Skeletal muscle satellite cell (primary cell): ENCODE results near the gene CXCL3.

Source experiments
- H3K27me3 ChIP-seq: 2 replicates; pipeline ENCODE4 v1.7.0; 2013; ENCODE audit warnings: low read length; ENCODE audit not compliant: control insufficient read depth, insufficient read depth
- H3K36me3 ChIP-seq: 2 replicates; pipeline ENCODE4 v1.7.0; 2013; ENCODE audit warnings: mild to moderate bottlenecking, control low read depth, low read length; ENCODE audit not compliant: insufficient read depth
- H3K4me1 ChIP-seq: 2 replicates; pipeline ENCODE4 v1.7.0; 2013; ENCODE audit warnings: low read length; ENCODE audit not compliant: control insufficient read depth, insufficient read depth
- H3K4me2 ChIP-seq: 2 replicates; pipeline ENCODE4 v1.7.0; 2013; ENCODE audit warnings: mild to moderate bottlenecking, low read length
- H3K4me3 ChIP-seq: 2 replicates; pipeline ENCODE4 v1.7.0; 2013; ENCODE audit warnings: low read length
- H3K9ac ChIP-seq: 2 replicates; pipeline ENCODE4 v1.7.0; 2013; ENCODE audit warnings: mild to moderate bottlenecking, low read depth, low read length, moderate library complexity
- H3K9me3 ChIP-seq: replicated peaks from 2 replicates; pipeline ENCODE4 v1.7.0; 2013; ENCODE audit warnings: mild to moderate bottlenecking, control low read depth, low read length

Gene CXCL3

GRCh38 chr4:74031576-74031975 is 6.9 kb downstream of the CXCL3 start:
- no peaks in the 10 kb centered on the region for H3K36me3 ChIP-seq
- H3K4me2 ChIP-seq, result no peak overlapping the region
- peaks cover 47% of the 10 kb centered on the region for H3K4me1 ChIP-seq
- no peaks in the 10 kb centered on the region for H3K27me3 ChIP-seq
- H3K4me3 ChIP-seq, result no peak overlapping the region
- H3K9me3 ChIP-seq, result no peaks in the 10 kb centered on the region
- no peak overlapping the region for H3K9ac ChIP-seq

DNA sequence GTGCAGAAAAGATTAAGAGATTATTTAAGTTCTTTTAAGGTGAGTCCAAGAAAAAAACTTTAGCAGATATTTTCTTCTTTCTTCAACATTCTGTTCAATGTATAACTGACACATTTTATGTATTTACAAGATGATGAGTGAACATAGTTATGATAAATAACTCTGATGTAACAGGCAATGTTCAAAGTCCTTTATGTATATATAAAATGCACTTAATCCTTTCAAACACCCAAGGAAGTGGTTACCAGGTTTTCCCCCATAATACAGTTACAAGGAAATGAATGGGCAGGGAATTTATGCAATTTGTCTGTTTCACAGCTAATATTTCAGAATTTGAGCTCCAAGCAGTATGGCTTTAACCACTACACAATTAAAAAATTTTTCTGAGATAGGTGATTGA is 8.2 kb downstream of the CXCL3 start:
- Histone ChIP-seq H3K27me3 (no peaks in the 10 kb centered on the region), H3K36me3 (no peaks in the 10 kb centered on the region), H3K4me2 (no peak overlapping the region), H3K4me1 (peaks cover 43% of the 10 kb centered on the region), H3K9ac (no peak overlapping the region), H3K4me3 (no peak overlapping the region), H3K9me3 (no peaks in the 10 kb centered on the region)

DNA sequence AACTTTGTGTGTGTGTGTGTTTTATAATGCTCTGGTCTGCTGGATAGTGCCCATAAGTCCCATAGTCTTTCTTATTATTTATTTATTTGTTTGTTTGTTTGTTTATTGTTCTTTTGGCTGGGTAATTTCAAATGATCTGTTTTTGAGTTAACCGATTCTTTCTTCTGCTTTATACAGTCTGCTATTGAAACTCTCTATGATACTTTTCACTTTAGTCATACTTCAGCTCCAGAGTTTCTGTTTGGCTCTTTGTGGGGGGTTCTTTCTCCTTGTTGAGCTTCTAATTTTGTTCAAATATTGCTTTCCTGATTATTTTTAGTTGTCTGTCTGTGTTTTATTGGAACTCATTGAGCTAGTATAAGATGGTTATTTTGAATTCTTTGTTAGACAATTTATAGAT is 10.0 kb downstream of the CXCL3 start:
- H3K4me3 ChIP-seq, result no peak overlapping the region
- no peak overlapping the region for H3K9ac ChIP-seq
- no peak overlapping the region for H3K4me2 ChIP-seq
- peaks cover 29% of the 10 kb centered on the region for H3K4me1 ChIP-seq
- no peaks in the 10 kb centered on the region for H3K27me3 ChIP-seq
- H3K36me3 ChIP-seq, result no peaks in the 10 kb centered on the region
- no peaks in the 10 kb centered on the region for H3K9me3 ChIP-seq

DNA sequence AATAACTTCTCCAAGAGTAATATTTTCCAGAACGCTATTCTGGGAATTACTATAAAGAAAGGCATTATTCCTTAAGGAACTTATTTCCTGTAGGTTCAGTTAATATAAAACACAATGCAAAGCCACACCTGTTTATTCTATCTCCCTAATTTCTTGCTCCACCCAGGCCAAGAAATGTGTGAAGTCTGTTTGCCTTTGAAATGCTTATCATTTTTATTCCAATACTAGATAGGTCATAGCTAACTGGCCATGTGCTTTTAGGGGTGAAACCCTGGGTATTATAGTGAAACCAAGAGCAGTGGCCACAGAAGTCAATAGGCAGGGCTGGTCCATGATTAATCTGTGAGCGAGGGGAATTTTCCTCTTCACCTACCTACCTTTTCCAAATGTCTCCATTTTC is 14.8 kb downstream of the CXCL3 start:
- H3K36me3 ChIP-seq, result no peaks in the 10 kb centered on the region
- no peaks in the 10 kb centered on the region for H3K27me3 ChIP-seq
- H3K9me3 ChIP-seq, result no peaks in the 10 kb centered on the region
- H3K4me2 ChIP-seq, result no peak overlapping the region
- H3K4me3 ChIP-seq, result no peak overlapping the region
- no peaks in the 10 kb centered on the region for H3K4me1 ChIP-seq
- H3K9ac ChIP-seq, result no peak overlapping the region

DNA sequence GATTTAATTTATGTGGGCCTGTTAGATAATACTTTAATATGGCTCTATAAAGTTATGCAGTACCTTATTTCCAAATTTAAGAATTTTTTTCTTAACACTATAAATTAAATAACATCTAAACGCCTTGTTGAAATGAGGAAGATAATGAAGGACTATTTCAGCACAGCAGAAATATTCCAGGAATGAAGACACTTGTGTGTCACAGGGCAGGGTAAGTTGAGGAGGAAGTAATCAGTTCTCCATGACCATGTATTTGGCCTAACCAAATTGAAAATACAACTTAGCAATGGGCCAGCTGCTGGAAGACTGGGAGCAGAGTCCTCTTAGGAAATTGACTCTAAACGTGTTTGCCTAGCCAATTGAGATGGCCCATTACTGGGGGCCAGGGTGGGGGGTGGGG is 16.9 kb downstream of the CXCL3 start:
- Histone ChIP-seq H3K9me3 (no peaks in the 10 kb centered on the region), H3K4me1 (no peaks in the 10 kb centered on the region), H3K9ac (no peak overlapping the region), H3K4me3 (no peak overlapping the region), H3K4me2 (no peak overlapping the region), H3K36me3 (no peaks in the 10 kb centered on the region), H3K27me3 (no peaks in the 10 kb centered on the region)

- Histone ChIP-seq H3K4me1 (no peaks in the 10 kb centered on the region), H3K9me3 (no peaks in the 10 kb centered on the region)
Measured at GRCh38 chr4:74018771-74019170, 19.7 kb downstream of the CXCL3 start.

DNA sequence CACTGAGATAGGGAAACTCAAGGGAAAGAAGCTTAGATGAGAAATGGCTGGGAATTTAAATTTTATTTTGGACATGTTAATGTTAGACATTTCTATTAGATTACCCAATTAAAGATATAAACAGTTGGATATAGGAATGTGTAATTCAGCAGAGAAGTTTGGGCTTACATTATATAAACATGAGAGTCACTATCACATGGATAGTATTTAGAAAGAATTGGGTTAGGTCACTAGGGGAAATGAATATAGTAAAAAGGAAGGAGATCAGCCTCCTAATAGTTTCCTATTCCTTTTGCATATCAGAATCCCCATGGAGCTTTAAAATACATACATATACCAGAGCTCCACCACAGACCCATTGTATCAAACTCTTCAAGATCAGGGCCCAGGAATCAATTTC is 20.4 kb downstream of the CXCL3 start:
- Histone ChIP-seq H3K9me3 (no peaks in the 10 kb centered on the region), H3K36me3 (no peaks in the 10 kb centered on the region), H3K9ac (no peak overlapping the region), H3K4me1 (no peaks in the 10 kb centered on the region), H3K4me3 (no peak overlapping the region), H3K4me2 (no peak overlapping the region), H3K27me3 (no peaks in the 10 kb centered on the region)

More at GRCh38 chr4:74018771-74019170, 19.7 kb downstream of the CXCL3 start:
- Histone ChIP-seq H3K4me2 (no peak overlapping the region), H3K27me3 (no peaks in the 10 kb centered on the region), H3K36me3 (no peaks in the 10 kb centered on the region), H3K4me3 (no peak overlapping the region), H3K9ac (no peak overlapping the region)

- Histone ChIP-seq H3K4me1 (no peaks in the 10 kb centered on the region), H3K9me3 (no peaks in the 10 kb centered on the region), H3K9ac (no peak overlapping the region), H3K27me3 (no peaks in the 10 kb centered on the region), H3K36me3 (no peaks in the 10 kb centered on the region), H3K4me3 (no peak overlapping the region), H3K4me2 (no peak overlapping the region)
Measured at GRCh38 chr4:74016068-74016467, 22.4 kb downstream of the CXCL3 start.

DNA sequence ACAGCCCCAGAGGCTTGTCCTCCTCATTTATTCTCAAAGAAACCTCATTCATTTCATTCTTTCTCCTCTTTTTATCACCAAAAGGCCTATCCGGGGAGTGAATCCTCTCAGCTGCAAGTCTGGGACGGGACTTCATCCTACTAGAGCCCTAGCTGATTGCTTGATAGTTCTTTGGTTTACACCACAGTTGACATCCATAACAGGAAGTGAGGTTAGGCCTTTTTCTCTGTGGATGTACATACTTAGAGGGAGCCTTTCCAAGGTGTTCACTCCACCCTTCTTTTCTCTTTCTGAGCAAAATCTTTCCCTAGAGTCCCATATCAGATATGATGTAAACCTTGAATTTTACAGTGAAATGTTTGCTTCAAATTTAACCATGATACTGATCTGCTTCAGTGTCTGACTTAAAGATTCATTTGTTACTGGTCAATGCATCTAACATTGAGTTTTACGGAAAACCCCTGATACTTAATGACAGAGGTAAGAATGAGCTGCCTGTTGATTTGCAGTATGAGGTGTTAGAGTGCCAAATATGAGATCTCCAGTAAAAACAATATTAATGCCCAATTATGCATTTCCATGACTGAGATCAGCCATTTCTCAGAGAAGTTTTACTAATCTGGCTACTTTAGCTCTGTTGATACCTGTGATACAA is 23.2 kb downstream of the CXCL3 start:
- Histone ChIP-seq H3K27me3 (no peaks in the 10 kb centered on the region), H3K4me2 (no peak overlapping the region), H3K9ac (no peak overlapping the region), H3K9me3 (no peaks in the 10 kb centered on the region), H3K4me1 (no peaks in the 10 kb centered on the region), H3K4me3 (no peak overlapping the region), H3K36me3 (no peaks in the 10 kb centered on the region)

DNA sequence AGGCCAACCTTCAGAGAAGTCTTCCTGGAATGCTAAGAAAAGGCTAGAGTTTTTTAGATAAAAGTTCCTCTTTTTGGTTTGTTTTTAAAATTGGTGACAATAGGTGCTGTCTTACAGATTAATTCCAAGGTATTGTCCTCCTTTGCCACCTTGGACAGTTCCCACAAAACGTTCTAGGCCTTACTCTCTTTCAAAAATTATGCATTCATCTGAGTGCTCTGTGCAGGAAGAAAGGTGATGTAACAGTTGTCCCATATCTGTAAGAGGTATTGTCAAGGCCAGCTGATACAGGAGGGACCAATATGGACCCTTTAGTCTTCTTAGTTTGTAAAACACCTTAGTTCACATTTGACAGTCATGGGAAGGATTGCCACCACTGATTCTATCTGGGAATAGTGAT is 24.2 kb downstream of the CXCL3 start:
- Histone ChIP-seq H3K4me1 (no peaks in the 10 kb centered on the region), H3K9ac (no peak overlapping the region), H3K4me3 (no peak overlapping the region), H3K4me2 (no peak overlapping the region), H3K36me3 (no peaks in the 10 kb centered on the region), H3K27me3 (no peaks in the 10 kb centered on the region), H3K9me3 (no peaks in the 10 kb centered on the region)

- no peaks in the 10 kb centered on the region for H3K9me3 ChIP-seq
- H3K9ac ChIP-seq, result no peak overlapping the region
- H3K4me2 ChIP-seq, result no peak overlapping the region
- no peaks in the 10 kb centered on the region for H3K27me3 ChIP-seq
- H3K4me1 ChIP-seq, result no peaks in the 10 kb centered on the region
- H3K36me3 ChIP-seq, result no peaks in the 10 kb centered on the region
- H3K4me3 ChIP-seq, result no peak overlapping the region
Measured at GRCh38 chr4:74013264-74013663, 25.2 kb downstream of the CXCL3 start.

DNA sequence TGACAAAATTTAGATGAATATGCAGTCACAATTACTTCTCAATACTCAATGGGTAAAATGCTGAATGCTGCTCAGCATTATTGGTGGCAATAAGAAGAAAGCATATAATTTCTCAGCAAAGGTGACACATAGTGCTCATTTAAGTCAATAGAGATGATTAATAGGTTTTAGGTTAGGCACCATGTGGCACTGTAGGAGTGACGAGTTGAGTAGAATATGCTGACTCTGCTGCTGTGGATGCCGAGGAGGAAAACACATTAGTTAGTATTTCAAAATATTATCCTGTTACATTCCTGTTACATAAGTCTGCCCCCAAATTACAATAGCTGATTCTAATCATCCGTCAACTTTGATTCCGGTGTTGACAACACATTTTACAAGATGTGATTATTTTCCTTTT is 26.4 kb downstream of the CXCL3 start:
- Histone ChIP-seq H3K4me2 (no peak overlapping the region), H3K4me3 (no peak overlapping the region), H3K9ac (no peak overlapping the region), H3K27me3 (no peaks in the 10 kb centered on the region), H3K36me3 (no peaks in the 10 kb centered on the region), H3K9me3 (no peaks in the 10 kb centered on the region), H3K4me1 (peaks cover 2% of the 10 kb centered on the region)
